Lung (tissue), 12 donors: ENCODE measurements around the gene FAM131A. TPM values are rescaled to one million over a fixed set of nuclear protein-coding genes. Genes with fewer than 3 reads are reported as not detected.

Experiments
- ATAC-seq: fragments of 200-7000 bp; cut with Tn5 transposase; one replicate; pipeline ENCODE4 v1.9.1; 2020; ENCODE audit warnings: moderate number of reproducible peaks; ENCODE audit not compliant: insufficient read depth, low FRiP score
- DNase-seq, 3 donors: peaks; one replicate each; pipeline ENCODE4 v3.0.0-alpha.2; 2013 to 2017
- H3K27ac ChIP-seq, 2 donors: one replicate each; pipeline ENCODE4 v1.5.1; 2013; ENCODE audit warnings: mild to moderate bottlenecking in 2 of 2, moderate library complexity in 2 of 2, control low read depth in 1 of 2, inconsistent platforms in 1 of 2, low read depth in 1 of 2, low read length in 1 of 2
- H3K27me3 ChIP-seq, 3 donors: one replicate each; pipeline ENCODE4 v1.5.1; 2013; ENCODE audit warnings: low read length in 2 of 3; ENCODE audit not compliant: control insufficient read depth in 3 of 3, insufficient read depth in 3 of 3
- H3K36me3 ChIP-seq, 4 donors: one replicate each; pipeline ENCODE4 v1.5.1; 2013; ENCODE audit warnings: low read length in 4 of 4, mild to moderate bottlenecking in 1 of 4, moderate library complexity in 1 of 4; ENCODE audit not compliant: control insufficient read depth in 4 of 4, insufficient read depth in 4 of 4
- H3K4me1 ChIP-seq, 5 donors: one replicate each; pipeline ENCODE4 v1.5.1; 2013; ENCODE audit warnings: low read length in 5 of 5, mild to moderate bottlenecking in 2 of 5, moderate library complexity in 1 of 5; ENCODE audit not compliant: control insufficient read depth in 5 of 5, insufficient read depth in 5 of 5
- H3K4me3 ChIP-seq: one replicate; pipeline ENCODE4 v1.5.1; 2013; ENCODE audit warnings: mild to moderate bottlenecking, control low read depth, moderate library complexity
- H3K9ac ChIP-seq, 2 donors: one replicate each; pipeline ENCODE4 v1.5.1; 2013; ENCODE audit warnings: low read length in 2 of 2, control low read depth in 1 of 2; ENCODE audit not compliant: insufficient read depth in 1 of 2
- H3K9me3 ChIP-seq, 4 donors: one replicate each; pipeline ENCODE4 v1.5.1; 2013; ENCODE audit warnings: low read length in 3 of 4, mild to moderate bottlenecking in 1 of 4, moderate library complexity in 1 of 4; ENCODE audit not compliant: control insufficient read depth in 4 of 4, insufficient read depth in 3 of 4
- WGBS, 2 donors: extraction: QIAGEN DNeasy Blood & Tissue Kit; methylation state at CpG; one replicate each; pipeline ENCODE4 v1.1.7; 2013; 5-methylcytosine and 5-hydroxymethylcytosine counted together
- polyA plus RNA-seq, 2 donors: library from polyadenylated mRNA; stranded (reverse); fragments of 200-250 nt; gene quantifications; one replicate each; pipeline ENCODE4 v1.2.1, GENCODE V29; 2013
- total RNA-seq, 2 donors: library from RNA; depleted of rRNA in 1 of 2; stranded (reverse); fragments of >200 nt in 1 of 2; gene quantifications; one replicate each; pipeline ENCODE4 v1.2.1, GENCODE V29; 2014 to 2021
- TF ChIP-seq, protein P1 (sequence below): IDR thresholded peaks from 2 replicates; pipeline ENCODE4 v1.5.1; 2012; ENCODE audit warnings: mild to moderate bottlenecking; ENCODE audit errors: control extremely low read depth, extremely low read depth
- donor health status: control.
- donor health status: control.
- donor health status: Bipolar disorder and iron deficiency.
- donor health status: healthy.
- donor health status: DM: yes; HTN: yes; CAD: no.

Gene FAM131A
- total and polyA plus RNA-seq, 4 donors: 12.9 to 21.4 (median 15.7) TPM

DNA sequence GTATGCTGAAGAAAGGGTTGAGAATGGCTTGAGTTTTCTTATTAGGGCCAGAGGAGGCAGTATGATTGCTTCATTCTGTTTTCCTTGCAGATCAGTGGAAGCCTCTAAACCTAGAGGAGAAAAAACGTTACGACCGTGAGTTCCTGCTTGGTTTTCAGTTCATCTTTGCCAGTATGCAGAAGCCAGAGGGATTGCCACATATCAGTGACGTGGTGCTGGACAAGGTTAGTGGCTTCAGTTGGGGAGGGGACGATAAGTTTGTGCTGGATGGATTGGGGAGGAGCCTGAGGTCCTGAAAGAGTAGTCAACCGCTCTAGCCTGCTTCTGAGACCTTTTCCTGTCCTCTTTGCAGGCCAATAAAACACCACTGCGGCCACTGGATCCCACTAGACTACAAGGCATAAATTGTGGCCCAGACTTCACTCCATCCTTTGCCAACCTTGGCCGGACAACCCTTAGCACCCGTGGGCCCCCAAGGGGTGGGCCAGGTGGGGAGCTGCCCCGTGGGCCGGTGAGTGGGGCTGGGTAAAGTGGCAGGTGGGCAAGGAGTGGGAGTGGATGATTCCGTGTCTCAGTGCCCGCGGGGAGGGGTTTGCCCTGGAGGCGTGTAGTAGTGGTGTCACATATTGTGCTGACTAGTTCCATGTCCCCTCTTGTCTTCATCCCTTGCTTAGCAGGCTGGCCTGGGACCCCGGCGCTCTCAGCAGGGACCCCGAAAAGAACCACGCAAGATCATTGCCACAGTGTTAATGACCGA is 14.5 kb upstream of the FAM131A start:
- TF ChIP-seq, protein P1, sequence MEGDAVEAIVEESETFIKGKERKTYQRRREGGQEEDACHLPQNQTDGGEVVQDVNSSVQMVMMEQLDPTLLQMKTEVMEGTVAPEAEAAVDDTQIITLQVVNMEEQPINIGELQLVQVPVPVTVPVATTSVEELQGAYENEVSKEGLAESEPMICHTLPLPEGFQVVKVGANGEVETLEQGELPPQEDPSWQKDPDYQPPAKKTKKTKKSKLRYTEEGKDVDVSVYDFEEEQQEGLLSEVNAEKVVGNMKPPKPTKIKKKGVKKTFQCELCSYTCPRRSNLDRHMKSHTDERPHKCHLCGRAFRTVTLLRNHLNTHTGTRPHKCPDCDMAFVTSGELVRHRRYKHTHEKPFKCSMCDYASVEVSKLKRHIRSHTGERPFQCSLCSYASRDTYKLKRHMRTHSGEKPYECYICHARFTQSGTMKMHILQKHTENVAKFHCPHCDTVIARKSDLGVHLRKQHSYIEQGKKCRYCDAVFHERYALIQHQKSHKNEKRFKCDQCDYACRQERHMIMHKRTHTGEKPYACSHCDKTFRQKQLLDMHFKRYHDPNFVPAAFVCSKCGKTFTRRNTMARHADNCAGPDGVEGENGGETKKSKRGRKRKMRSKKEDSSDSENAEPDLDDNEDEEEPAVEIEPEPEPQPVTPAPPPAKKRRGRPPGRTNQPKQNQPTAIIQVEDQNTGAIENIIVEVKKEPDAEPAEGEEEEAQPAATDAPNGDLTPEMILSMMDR: no peak
- 74 to 85% methylated on average over 20 of the region's 20 CpGs for WGBS, 2 donors
- no peak overlapping the region for H3K27ac ChIP-seq
- peaks cover 3 to 15% (median 9%) of the 10 kb centered on the region in 5 donors for H3K4me1 ChIP-seq
- DNase-seq (no peak), ATAC-seq (no peak)
- H3K36me3 ChIP-seq: peaks cover 67 to 76% (median 71%) of the 10 kb centered on the region in 4 donors
- no peaks in the 10 kb centered on the region for H3K9me3 ChIP-seq
- no peak overlapping the region for H3K9ac ChIP-seq
- no peaks in the 10 kb centered on the region for H3K27me3 ChIP-seq
- no peak overlapping the region for H3K4me3 ChIP-seq

DNA sequence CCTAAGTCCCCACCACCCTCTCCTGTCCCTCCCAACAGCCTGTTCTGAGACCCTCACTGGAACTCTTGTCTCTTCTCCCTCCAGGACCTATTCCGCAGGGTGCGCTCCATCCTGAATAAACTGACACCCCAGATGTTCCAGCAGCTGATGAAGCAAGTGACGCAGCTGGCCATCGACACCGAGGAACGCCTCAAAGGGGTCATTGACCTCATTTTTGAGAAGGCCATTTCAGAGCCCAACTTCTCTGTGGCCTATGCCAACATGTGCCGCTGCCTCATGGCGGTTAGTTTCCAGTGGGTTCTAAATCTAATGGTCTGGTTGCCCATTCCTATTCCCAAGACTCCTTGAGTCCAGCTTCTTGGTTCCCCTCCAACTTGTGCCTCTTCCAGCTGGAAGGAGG is 13.7 kb upstream of the FAM131A start:
- whole genome bisulfite sequencing, 2 donors: 92 to 97% methylated on average over 8 of the region's 8 CpGs
- DNase-seq (no peak), ATAC-seq (no peak)
- no peak overlapping the region for H3K27ac ChIP-seq
- peaks cover 73 to 81% (median 78%) of the 10 kb centered on the region in 4 donors for H3K36me3 ChIP-seq
- H3K4me1 ChIP-seq: peaks cover 3 to 15% (median 9%) of the 10 kb centered on the region in 5 donors
- H3K27me3 ChIP-seq: no peaks in the 10 kb centered on the region
- H3K9me3 ChIP-seq: no peaks in the 10 kb centered on the region
- no peak overlapping the region for H3K4me3 ChIP-seq
- TF ChIP-seq, protein P1: no peak
- H3K9ac ChIP-seq: no peak overlapping the region

DNA sequence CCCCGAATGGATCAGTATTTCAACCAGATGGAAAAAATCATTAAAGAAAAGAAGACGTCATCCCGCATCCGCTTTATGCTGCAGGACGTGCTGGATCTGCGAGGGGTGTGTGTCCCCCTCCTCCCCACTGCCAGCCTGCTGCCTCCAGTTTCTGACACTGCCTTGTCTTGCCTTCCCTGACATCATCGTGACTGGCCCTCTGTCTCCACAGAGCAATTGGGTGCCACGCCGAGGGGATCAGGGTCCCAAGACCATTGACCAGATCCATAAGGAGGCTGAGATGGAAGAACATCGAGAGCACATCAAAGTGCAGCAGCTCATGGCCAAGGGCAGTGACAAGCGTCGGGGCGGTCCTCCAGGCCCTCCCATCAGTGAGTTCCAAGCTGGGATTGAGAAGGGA is 12.1 kb upstream of the FAM131A start:
- Histone ChIP-seq H3K9me3 (no peaks in the 10 kb centered on the region), H3K36me3 (peaks cover 78 to 88% (median 84%) of the 10 kb centered on the region in 4 donors), H3K9ac (no peak overlapping the region), H3K4me3 (no peak overlapping the region), H3K27ac (no peak overlapping the region), H3K27me3 (no peaks in the 10 kb centered on the region), H3K4me1 (peaks cover 0 to 6% (median 0%) of the 10 kb centered on the region in 5 donors)
- no peak for ATAC-seq
- TF ChIP-seq, protein P1: no peak
- no peak for DNase-seq
- WGBS, 2 donors: 95% methylated on average over 13 of the region's 13 CpGs
